Panc1 (cell line): Measurements from ENCODE around the gene ZBTB46.

Experiments used
- CTCF ChIP-seq: fragments of 450-650 bp; IDR thresholded peaks from 2 replicates; pipeline ENCODE4 v1.5.1; 2017; ENCODE audit warnings: mild to moderate bottlenecking
- POLR2AphosphoS5 ChIP-seq: IDR thresholded peaks from 2 replicates; pipeline ENCODE4 v1.6.1; 2012; ENCODE audit warnings: mild to moderate bottlenecking, low read depth, low read length, moderate library complexity
- REST ChIP-seq, 2 experiments: IDR thresholded peaks; 2 replicates each; pipeline ENCODE4 v1.6.1; 2011 to 2012; ENCODE audit warnings: low read depth in 2 of 2, control low read depth in 1 of 2, low read length in 1 of 2, mild to moderate bottlenecking in 1 of 2, moderate library complexity in 1 of 2; ENCODE audit not compliant: insufficient read depth in 1 of 2
- SIN3A ChIP-seq: IDR thresholded peaks from 2 replicates; pipeline ENCODE4 v1.6.1; 2012; ENCODE audit warnings: low read depth, mild to moderate bottlenecking, low read length, moderate library complexity, borderline replicate concordance; ENCODE audit not compliant: insufficient read depth

GRCh38 chr20:63859166-63859699 is 28.2 kb upstream of the ZBTB46 start:
- TF ChIP-seq REST (IDR thresholded peaks at IDR 0.05; ENCODE audit: insufficient read depth in 1 of 2, low read depth in 2 of 2, low read length in 1 of 2) = no peak
- TF ChIP-seq CTCF = no peak
- TF ChIP-seq POLR2AphosphoS5 = no peak
- no peak for TF ChIP-seq SIN3A
